Stimulated activated CD8-positive, alpha-beta memory T cell treated with anti-CD3 and anti-CD28 coated beads, Interleukin-12 subunit alpha, Interleukin-12 subunit beta, amount 100 ng/mL, for 24 hours (primary cell): ENCODE data around the gene DDX41.
"Not testable (repeated sequence)": the region's sequence is repeated elsewhere in the genome, so short reads cannot be mapped to it uniquely, and the experiment has no call there.

Source experiments
- DNase-seq: peaks from one replicate; pipeline ENCODE4 v3.0.0-alpha.2; 2020; ENCODE audit errors: extremely low read depth

Gene DDX41

DNA sequence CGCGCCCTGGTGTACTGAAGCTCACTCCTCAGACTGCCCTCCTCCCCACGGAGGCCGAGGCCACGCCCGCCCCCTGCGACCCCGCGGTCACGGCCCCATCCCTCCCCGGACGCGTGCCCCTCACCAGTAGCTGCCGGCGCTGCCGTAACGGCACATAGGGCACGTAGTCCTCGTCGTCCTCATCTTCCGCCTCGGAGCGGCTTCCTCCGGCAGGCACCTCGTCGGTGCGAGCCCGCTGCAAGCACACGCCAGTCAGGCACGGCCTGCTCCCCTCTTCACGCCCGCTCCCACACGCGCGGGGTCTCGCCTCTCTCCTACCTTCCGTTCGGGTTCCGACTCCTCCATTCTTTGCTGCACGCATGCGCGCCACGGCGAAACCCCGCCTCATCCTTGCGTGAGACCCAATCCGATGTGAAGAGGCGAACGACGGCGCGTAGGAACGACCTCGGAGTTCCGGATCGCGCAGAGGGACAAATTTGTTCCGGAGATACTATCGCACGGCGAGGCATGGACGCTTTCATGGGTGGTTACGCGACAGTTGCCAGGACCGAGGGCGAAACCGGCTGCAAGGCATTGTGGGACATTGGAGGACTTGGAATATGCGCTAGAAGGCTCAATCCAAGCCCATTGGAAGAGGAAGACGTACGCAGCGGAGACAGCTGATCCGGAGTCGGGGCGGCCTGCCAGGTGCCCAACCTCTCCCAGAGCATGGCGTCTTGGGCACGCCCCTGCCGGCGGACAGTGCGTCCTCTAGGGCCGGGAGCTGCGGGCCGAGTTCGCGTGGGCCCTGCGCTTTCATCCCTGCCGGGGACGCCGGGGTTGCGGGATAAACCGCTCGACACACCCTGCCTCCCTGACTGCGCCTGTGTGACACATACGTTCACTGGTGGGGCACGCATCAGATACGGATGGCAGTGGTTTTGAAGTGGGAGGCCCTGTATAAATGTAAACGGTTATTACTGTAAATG is at the start of gene DDX41:
TSS of gene DDX41 (minus strand) at position 361 of the 968 bp plus-strand sequence. CDS start at position 345, 16 bp downstream.
- peak; percentile 85 for DNase-seq

DNA sequence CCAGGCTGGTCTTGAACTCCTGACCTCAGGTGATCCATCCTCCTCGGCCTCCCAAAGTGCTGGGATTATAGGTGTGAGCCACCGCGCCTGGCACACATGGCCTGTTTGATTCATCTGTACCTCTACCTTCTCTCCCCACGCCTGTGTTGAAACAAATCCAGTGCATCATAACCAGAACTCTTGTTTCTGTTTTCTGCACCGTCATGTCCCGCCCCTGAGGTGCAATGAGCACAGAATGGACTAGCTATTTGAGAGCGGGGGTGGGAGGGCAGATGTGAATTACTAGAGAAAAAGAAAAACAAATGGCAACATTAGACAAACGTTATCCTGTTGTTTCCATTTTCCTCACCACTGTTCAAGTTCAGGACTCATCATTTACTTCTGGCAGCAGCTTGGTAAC is 48.3 kb upstream of the DDX41 start:
- no peak for DNase-seq

DNA sequence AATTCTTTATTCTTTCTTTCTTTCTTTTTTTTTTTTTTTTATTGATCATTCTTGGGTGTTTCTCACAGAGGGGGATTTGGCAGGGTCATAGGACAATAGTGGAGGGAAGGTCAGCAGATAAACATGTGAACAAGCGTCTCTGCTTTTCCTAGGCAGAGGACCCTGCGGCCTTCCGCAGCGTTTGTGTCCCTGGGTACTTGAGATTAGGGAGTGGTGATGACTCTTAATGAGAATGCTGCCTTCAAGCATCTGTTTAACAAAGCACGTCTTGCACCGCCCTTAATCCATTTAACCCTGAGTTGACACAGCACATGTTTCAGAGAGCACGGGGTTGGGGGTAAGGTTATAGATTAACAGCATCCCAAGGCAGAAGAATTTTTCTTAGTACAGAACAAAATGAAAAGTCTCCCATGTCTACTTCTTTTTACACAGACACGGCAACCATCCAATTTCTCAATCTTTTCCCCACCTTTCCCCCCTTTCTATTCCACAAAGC is 42.7 kb upstream of the DDX41 start:
- DNase-seq: not testable (repeated sequence)

- no peak for DNase-seq
Observed at GRCh38 chr5:177557796-177558195, 41.0 kb upstream of the DDX41 start.

GRCh38 chr5:177557041-177557647 is 40.4 kb upstream of the DDX41 start:
- DNase-seq: no peak

DNA sequence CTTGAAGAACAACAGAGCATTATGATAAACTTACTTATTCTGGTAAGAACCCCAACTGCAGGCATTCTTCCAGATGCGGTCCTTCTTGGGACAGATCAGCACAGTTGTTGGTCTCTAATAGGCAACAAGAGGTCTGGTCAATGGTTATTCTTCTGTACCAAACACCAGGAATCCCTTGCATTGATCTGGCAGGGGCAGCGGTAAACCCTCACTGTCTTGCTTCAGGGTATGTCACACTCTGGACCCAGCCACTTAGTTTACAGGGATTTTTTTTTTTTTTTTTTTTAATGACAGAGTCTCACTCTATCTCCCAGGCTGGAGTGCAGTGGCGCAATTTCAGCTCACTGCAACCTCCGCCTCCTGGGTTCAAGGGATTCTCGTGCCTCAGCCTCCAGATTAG is 38.9 kb upstream of the DDX41 start:
- DNase-seq: no peak

GRCh38 chr5:177555228-177555627 is 38.5 kb upstream of the DDX41 start:
- no peak for DNase-seq

DNA sequence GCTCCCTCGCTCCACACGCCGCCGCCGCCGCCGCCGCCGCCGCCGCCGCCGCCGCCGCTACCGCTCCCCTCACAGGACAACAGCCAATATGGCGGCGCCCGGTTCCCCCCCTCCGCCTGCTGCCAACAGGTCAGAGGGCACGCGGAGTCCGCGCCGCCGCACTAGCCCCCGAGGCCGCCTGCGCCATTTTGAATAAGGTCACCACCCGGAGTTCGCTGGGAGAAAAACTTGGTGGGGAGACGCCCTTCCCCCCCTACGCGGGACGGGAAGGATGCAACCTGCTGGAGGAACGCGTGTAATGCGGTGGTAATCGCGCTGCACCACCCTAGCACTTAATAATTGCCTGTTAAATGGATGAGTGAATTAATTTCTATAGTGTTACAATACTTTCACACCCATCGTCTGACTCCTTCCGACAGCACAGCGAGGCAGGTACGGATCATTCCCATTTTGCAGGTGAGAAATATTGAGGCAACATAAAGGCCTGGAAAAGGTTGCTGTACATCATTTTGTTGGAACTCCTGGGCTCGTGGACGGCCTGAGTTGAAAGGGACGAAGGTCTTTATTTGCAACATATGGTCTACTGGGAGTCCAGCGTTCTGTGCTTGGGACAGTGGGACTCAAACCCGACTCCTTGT is 37.8 kb upstream of the DDX41 start, which contains the start of gene FAM193B:
TSS of gene FAM193B (minus strand) at position 90 of the 638 bp plus-strand sequence. CDS start 105 bp downstream, outside the sequence.
- DNase-seq: peak; percentile 87

DNA sequence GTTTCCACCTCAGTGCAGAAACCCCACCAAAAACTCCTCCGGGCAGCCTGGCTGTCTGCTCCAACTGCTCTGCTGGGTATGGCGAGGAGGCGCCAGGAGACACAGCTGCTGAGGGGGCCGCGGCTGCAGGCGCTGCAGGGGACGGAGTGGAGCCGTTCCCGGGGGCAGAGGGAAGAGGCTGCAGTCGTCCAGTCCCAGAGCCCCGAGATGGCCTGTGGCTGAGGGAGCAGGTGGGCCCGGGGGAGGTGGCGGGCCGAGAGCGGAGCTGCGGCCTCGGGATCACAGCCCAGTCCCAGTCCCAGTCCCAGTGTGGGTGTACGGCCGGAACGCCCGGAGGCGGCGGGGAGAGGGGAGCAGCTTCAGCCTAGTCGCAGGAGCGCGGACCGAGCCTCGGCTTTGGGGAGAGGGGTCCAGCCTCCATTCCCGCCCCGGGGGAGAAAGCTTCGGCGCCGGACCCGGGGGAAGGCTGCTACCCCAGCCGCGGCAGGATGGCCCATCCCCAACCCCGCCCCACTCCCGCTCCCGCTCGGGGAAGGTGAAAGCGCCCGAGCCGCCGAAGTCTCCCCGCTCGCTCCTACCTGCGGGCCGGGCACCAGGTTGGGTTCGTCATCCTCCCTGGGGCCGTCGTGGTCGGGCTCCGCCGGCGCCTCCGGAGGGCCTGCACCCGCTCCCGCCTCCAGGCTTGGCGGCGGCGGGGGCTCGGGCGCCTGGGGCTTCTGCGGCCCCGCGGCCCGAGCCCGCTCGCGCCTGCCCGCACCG is 37.1 kb upstream of the DDX41 start:
- no peak for DNase-seq

- DNase-seq: no peak
Observed at GRCh38 chr5:177552839-177553455, 36.2 kb upstream of the DDX41 start.

- no peak for DNase-seq
Observed at GRCh38 chr5:177550122-177550521, 33.4 kb upstream of the DDX41 start.

- no peak for DNase-seq
Observed at GRCh38 chr5:177548495-177548894, 31.7 kb upstream of the DDX41 start.

DNA sequence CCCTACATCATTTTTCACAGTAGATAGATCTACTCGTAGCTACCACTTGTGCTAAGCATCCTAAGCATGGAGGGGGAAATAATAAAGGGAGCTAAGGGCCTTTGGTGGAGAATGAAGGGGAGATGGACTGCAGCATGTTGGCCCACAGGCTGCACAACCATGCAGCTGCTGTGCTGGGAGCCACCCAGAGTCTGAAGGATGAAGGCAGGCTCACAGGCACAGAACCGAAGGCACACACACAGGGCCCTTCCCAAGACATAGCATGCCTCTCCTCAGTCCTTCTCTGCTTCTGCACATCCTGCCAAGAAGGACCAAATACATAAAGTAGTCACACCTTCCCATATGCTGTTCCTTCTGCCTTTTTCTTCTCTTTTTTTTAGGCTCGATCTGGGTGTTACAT is 31.0 kb upstream of the DDX41 start:
- no peak for DNase-seq

DNA sequence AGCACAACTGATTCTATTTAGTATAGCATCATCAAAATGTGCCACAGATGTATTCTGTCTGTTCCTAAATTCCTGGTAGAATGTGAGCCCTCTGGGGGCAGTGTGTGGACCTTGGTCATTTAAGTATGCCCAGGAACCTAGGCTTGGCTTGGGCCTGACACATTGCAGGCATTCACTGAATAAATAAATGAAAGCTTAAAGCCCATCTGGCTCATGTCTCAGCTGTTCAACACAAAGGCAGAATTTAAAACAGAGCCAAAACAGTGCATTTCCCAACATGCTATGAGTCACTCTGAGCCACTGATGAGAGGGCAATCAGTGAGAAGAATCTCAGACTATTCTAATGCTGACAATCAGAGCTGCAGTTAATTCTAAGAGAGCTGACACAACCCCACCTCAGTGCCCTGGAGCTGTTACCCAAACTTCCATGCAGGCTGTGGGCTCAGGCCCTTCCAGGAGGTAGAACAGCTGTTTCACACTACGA is 29.5 kb upstream of the DDX41 start:
- DNase-seq: no peak

GRCh38 chr5:177545487-177546257 is 28.9 kb upstream of the DDX41 start:
- no peak for DNase-seq

- no peak for DNase-seq
Observed at GRCh38 chr5:177542816-177543465, 26.2 kb upstream of the DDX41 start.

DNA sequence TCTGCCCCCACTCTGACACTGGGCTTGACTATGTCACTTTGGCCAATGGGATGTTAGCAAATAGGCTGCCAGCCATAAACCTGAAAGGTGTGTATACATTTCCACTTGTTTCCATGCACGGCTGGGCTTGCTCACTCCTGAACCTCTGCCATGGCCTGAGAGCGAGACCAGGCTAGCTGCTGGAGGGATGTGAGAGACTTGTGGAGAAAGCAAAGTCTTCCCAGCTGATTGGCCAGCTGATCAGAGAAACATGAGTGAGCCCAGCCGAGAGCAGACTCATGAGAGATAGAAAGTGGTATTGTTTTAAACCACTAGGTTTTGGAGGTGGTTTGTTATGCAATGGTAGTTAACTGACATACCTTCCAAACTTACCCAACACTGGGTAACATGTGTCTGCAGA is 23.7 kb upstream of the DDX41 start:
- no peak for DNase-seq

GRCh38 chr5:177539411-177539810 is 22.6 kb upstream of the DDX41 start:
- DNase-seq: no peak

- DNase-seq: no peak
Observed at GRCh38 chr5:177538876-177539275, 22.1 kb upstream of the DDX41 start.
